Ectodermal cell (in vitro differentiated cells): ENCODE data around the gene CYSTM1.

ENCODE experiments used
- H3K27ac ChIP-seq: 2 replicates; pipeline ENCODE4 v1.7.0; 2013; ENCODE audit warnings: mild to moderate bottlenecking, low read depth, low read length; ENCODE audit not compliant: insufficient read depth, poor library complexity, severe bottlenecking
- H3K27me3 ChIP-seq: 2 replicates; pipeline ENCODE4 v1.7.0; 2013; ENCODE audit warnings: mild to moderate bottlenecking, low read length; ENCODE audit not compliant: insufficient read depth, control insufficient read depth, poor library complexity, severe bottlenecking
- H3K36me3 ChIP-seq: one replicate; pipeline ENCODE4 v1.7.0; 2013; ENCODE audit warnings: low read length; ENCODE audit not compliant: control insufficient read depth, insufficient read depth
- H3K4me1 ChIP-seq: one replicate; pipeline ENCODE4 v1.7.0; 2013; ENCODE audit warnings: low read length; ENCODE audit not compliant: control insufficient read depth, insufficient read depth
- H3K4me3 ChIP-seq: 2 replicates; pipeline ENCODE4 v1.7.0; 2013; ENCODE audit warnings: low read depth, low read length, control low read depth; ENCODE audit not compliant: insufficient read depth
- H3K9me3 ChIP-seq: 2 replicates; pipeline ENCODE4 v1.7.0; 2013; ENCODE audit warnings: mild to moderate bottlenecking, low read length, moderate library complexity; ENCODE audit not compliant: control insufficient read depth
- WGBS, 2 experiments: methylation state at CpG; one replicate each; pipeline ENCODE4 v1.1.7; 2013; ENCODE audit warnings: missing lambda C conversion rate in 2 of 2; 5-methylcytosine and 5-hydroxymethylcytosine counted together

CYSTM1 gene

DNA sequence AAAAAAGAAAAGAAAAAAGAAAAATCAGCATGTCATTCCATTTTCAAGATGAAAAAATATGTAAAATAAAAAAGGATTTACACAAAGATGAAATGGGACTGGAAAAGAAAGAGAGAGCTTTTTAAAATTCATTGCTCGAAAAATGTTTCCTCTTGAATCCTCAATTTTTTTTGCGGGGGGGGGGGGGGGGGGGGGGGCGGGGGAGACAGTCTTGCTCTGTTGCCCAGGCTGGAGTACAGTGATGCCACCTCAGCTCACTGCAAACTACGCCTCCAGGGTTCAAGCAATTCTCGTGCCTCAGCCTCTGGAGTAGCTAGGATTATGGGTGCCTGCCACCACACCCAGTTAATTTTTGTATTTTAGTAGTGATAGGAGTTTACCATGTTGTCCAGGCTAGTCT is 111.4 kb downstream of the CYSTM1 start:
- Histone ChIP-seq H3K9me3 (no peaks in the 10 kb centered on the region), H3K4me1 (no peaks in the 10 kb centered on the region), H3K27me3 (no peaks in the 10 kb centered on the region), H3K36me3 (no peaks in the 10 kb centered on the region), H3K27ac (no peak overlapping the region), H3K4me3 (no peak overlapping the region)
- 90 to 92% methylated on average over 2 of the region's 5 CpGs for WGBS, 2 experiments

DNA sequence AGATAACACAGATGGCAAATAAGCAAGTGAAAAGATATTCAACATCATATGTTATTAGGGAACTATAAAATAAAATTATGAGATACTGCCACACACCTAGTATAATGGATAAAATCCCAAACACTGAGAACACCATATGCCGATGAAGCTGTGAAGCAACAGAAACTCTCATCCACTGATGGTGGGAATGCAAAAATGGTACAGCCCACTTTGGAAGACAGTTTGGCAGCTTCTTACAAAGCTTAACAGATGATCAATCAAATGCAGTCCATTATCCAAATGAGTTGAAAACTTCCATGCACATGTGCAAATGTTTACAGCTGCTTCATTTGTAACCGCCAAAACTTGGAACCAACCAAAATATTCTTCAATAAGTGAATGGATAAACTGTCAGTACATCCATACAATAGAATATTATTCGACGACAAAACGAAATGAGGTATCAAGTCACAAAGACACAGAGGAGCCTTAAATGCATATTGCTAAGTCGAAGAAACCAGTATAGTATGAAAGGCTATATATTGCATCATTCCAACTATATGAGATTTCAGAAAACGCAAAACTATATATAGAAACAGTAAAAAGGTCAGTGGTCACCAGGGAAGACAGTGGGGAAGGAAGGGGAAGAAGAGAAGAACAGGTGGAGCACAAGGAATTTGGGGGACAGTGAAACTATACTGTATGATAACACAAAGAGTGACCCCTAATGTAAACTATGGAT is 113.0 kb downstream of the CYSTM1 start:
- H3K36me3 ChIP-seq, result no peaks in the 10 kb centered on the region
- no peaks in the 10 kb centered on the region for H3K27me3 ChIP-seq
- H3K9me3 ChIP-seq, result no peaks in the 10 kb centered on the region
- H3K27ac ChIP-seq, result no peak overlapping the region
- no peaks in the 10 kb centered on the region for H3K4me1 ChIP-seq
- H3K4me3 ChIP-seq, result no peak overlapping the region
- WGBS, 2 experiments, result 97 to 98% methylated on average over 5 to 6 of the region's 7 CpGs

DNA sequence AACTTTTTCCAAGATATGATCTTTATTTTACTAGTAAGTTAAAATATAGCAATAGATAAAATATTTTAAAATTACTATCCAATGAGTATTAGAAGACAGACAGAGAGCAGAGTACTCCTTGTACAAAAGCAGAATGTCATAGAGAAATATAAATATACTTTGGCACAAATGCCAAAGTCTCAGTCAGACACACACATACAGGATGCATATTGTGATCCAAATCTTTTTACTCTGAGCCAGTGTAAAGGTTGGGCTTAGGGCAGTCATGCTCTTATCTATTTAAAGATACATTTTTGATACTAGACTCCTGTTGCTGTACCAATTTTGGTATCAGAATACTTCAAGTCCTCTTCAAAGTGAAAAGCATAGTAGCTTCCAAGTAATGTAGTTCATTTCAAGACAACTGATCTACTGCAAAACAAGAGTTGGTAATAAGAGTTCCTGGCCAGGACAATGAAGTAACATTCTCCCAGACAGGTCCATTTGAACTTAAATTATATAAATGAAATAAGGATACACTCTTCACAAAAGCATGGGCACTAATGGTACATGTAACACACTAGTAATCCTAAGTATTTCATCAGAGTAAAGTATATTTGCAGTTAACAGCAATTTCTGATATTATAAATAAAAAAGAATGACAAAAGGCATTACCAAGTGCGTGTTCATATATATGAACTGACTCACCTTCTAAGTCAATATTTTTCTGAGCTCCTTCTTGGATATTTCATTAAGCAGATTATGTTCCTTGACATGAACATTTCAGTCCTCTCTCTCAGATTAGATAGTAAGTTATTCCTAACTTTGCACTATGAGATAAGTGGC is 117.4 kb downstream of the CYSTM1 start:
- H3K9me3 ChIP-seq, result no peaks in the 10 kb centered on the region
- no peaks in the 10 kb centered on the region for H3K36me3 ChIP-seq
- 93% methylated on average over 1 of the region's 1 CpG; no CpG with 5 or more reads in 1 of the 2 experiments for WGBS, 2 experiments
- H3K27me3 ChIP-seq, result no peaks in the 10 kb centered on the region
- H3K27ac ChIP-seq, result no peak overlapping the region
- H3K4me1 ChIP-seq, result no peaks in the 10 kb centered on the region
- no peak overlapping the region for H3K4me3 ChIP-seq
